ENCODE measurements around the gene CTTNBP2. TPM values are rescaled to one million over a fixed set of nuclear protein-coding genes. Genes with fewer than 3 reads are reported as not detected.

CTTNBP2 gene
- total and polyA plus RNA-seq, 2 of the 13 experiments (the other 11 are each of a cell fraction or from before 2014, with no cell fraction given) = not detected

- Histone ChIP-seq H3K4me2 (ENCODE audit: low read depth, low read length) (no peak overlapping the region), H3K4me3 (replicated peaks in 1 of 3; ENCODE audit: insufficient read depth in 1 of 3, low read depth in 2 of 3, low read length in 3 of 3) (no peak overlapping the region), H3K27me3 (ENCODE audit: control insufficient read depth in 1 of 2, insufficient read depth in 2 of 2, low read length in 2 of 2) (peaks cover 0 to 6% of the 10 kb centered on the region in 2 experiments; a peak in 1 of 5 replicates), H3K79me2 (ENCODE audit: insufficient read depth, low read length) (no peaks in the 10 kb centered on the region), H3K4me1 (ENCODE audit: insufficient read depth, low read length) (no peaks in the 10 kb centered on the region), H3K27ac (ENCODE audit: extremely low read length, insufficient read depth, low read length) (no peak overlapping the region), H3K9me3 (ENCODE audit: low read length) (no peaks in the 10 kb centered on the region), H3K9ac (ENCODE audit: insufficient read depth, low read depth, low read length) (no peak overlapping the region), H3K36me3 (replicated peaks in 1 of 2; ENCODE audit: control insufficient read depth in 1 of 2, insufficient read depth in 2 of 2, low read length in 2 of 2) (no peaks in the 10 kb centered on the region), H4K20me1 (ENCODE audit: insufficient read depth, low read length) (no peaks in the 10 kb centered on the region), H2AFZ (ENCODE audit: low read length) (no peak overlapping the region)
- WGBS (ENCODE audit: low lambda C conversion rate) = 0% methylated on average over 3 of the region's 3 CpGs
- BruUV-seq (replicated peaks) = no TSS peak
- intact Hi-C loops (cut with micrococcal nuclease; ENCODE audit: unreplicated experiment) (no loop called here), in situ Hi-C loops (cut with HindIII; ENCODE audit: extremely low pct_ligation_motif_present, low pct_unique_long_range_greater_than_20kb) (no loop called here)
- POLR2A ChIA-PET = no interaction called here
- no peak for FAIRE-seq
- TF ChIP-seq MAX (IDR thresholded peaks at IDR 0.05) (no peak), ZBTB4 (CRISPR knock-in tag; IDR thresholded peaks at IDR 0.05; ENCODE audit: borderline replicate concordance) (no peak), CBX5 (CRISPR knock-in tag; IDR thresholded peaks at IDR 0.05; ENCODE audit: borderline replicate concordance) (no peak), NFIC (IDR thresholded peaks at IDR 0.05; ENCODE audit: low read length) (no peak), RBM39 (IDR thresholded peaks at IDR 0.05; ENCODE audit: low read depth, low read length, poor library complexity, severe bottlenecking) (no peak), SOX5 (CRISPR knock-in tag; IDR thresholded peaks at IDR 0.05; ENCODE audit: borderline replicate concordance) (no peak), ZNF124 (CRISPR knock-in tag; IDR thresholded peaks at IDR 0.05) (no peak), KLF12 (CRISPR knock-in tag; IDR thresholded peaks at IDR 0.05; ENCODE audit: borderline replicate concordance) (no peak), MAFF (IDR thresholded peaks at IDR 0.05; ENCODE audit: low read depth, low read length) (no peak)
- no peak for DNase-seq (ENCODE audit: low spot score)
- CTCF ChIA-PET (ENCODE audit: low intra/inter-chr PET ratio, low total read pairs) = no interaction called here
- no peak for ATAC-seq
Observed at GRCh38 chr7:117675497-117676435, 197.5 kb downstream of the CTTNBP2 start.

Measured in HepG2 (cell line).